GM19438 (cell line): ENCODE results near the gene EFCAB10.
"Not testable (repeated sequence)": the region's sequence is repeated elsewhere in the genome, so short reads cannot be mapped to it uniquely, and the experiment has no call there.

Source experiments
- ATAC-seq: cut with Tn5 transposase; IDR thresholded peaks from one replicate; pipeline ENCODE4 v1.9.1; 2021; ENCODE audit warnings: low read depth; ENCODE audit not compliant: unreplicated experiment

The EFCAB10 gene

GRCh38 chr7:105599551-105599950, 18.3 kb upstream of the EFCAB10 start:
- no peak for ATAC-seq

- ATAC-seq: not testable (repeated sequence)
These were observed 17.8 kb upstream of the EFCAB10 start for GRCh38 chr7:105599080-105599479.

DNA sequence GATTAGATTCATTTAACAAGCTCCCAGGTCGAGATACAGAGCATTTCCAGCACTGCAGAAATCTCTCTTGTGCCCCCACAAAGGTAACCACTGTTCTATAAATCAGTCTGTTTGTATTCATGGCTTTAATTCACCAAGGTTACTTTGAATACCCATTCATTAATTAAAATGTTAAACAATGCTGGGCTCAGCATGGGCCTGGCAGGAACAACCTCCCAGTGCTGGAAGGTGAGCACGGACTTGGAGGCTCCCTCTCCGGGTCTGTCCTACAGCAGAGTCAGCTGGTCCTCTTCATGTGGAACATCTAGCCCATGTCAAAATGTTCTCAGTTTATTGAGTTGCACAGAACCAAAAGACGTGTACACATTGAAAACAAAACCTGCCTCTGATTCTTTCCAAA, 15.6 kb upstream of the EFCAB10 start:
- no peak for ATAC-seq

- ATAC-seq: no peak
These were observed 12.7 kb upstream of the EFCAB10 start for GRCh38 chr7:105594034-105594433.

DNA sequence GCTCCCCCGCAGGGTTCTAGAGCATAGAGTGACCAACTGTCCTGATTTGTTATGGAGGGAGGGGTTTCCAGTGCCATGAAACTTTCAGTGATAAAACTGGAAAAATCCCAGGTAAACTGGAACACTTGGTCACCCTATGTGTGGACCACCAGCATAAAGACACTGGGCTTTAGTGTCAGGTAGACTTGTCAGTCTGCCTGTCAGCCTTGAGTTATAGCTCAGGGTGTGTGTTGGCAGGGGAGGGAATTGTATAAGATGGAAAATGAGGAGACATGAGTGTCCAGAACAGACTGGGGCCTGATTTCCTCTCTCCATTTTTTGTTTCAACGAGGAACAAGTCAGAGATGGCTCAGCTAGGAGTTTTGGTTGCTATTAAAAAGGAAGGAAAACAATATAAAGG, 10.2 kb upstream of the EFCAB10 start:
- no peak for ATAC-seq

GRCh38 chr7:105590793-105591192, 9.5 kb upstream of the EFCAB10 start:
- ATAC-seq: no peak

DNA sequence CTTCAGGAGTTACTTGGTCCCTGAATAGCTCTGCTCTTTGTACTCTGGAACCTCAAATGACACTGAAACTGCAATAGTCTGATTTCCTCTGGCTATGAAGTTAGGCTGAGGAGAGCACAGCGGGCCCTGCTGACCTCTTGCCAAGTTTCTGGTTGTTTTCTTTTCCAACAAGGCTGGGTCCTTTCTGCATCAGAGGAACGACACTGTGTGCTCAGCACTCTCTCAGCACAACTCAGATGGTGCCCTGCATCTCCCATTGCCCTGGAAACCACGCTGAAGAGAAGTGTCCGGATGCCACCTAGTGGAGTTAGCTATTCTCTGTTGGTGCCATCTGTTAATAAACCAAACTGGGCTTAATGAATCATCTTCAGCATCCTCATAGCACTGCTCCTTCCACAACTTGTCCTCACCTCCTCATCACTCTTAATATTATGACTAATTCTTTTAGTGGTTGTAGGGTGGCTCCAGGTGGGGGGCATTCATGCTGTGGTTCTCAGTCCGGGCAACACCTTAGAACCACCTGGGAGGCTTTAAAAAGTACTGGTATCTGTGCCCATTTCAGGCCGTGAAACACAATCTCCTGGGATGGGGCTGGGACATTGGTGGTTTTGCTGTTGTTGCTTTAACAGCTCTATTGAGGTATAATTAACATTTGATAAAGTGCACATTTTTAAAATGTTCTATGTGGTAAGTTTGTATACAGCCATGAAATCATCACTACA, 8.2 kb upstream of the EFCAB10 start:
- peak; percentile 71 for ATAC-seq

- no peak for ATAC-seq
These were observed 6.8 kb upstream of the EFCAB10 start for GRCh38 chr7:105587909-105588635.

DNA sequence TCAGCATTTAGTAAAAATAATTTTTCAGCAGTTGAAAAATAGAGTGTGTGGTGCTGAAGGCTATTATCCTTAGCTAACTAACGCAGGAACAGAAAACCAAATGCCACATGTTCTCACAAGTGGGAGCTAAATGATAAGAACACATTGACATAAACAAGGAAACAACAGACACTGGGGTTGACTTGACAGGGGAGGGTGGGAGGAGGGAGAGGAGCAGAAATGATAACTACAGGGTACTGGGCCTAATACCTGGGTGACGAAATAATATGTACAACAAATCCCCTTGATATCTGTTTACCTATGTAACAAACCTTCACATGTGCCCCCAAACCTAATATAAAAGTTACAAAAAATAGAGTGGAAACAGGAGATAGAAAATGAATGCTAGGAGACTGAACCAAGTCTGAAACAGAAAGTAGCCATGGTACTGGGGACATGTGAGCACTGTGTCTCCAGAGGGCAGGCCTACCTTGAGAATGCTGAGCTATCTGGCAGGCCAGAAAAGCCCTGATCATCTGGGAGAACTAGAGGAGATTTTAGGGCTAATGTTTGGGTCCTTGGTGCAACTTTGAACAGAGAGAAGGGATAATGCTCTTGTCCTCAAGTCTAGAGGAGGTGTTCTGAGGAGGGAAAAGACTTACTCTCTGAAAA, 4.7 kb upstream of the EFCAB10 start:
- ATAC-seq: no peak

GRCh38 chr7:105584165-105584564, 2.9 kb upstream of the EFCAB10 start:
- no peak for ATAC-seq

DNA sequence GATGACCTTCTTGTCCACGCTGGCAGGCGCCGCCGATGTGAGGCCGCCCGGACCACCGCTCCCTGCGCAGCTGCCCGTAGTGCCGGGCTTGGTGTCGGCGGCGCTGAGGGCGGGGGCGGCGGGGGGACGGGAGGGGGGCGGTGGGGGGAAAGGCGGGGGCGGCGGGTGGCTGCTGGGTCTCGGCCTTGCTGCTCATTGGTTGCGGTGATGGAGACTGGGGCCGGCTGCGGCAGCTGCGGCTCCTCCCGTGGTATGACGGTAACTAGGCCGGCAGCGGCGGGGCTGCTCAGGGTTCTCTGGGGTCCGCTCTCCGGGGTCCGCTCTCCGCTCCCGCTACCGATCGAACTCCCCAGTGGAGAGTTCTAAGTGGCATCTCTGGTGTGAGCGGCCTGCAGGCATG, 1.8 kb upstream of the EFCAB10 start:
- ATAC-seq: no peak

- no peak for ATAC-seq
These were observed 1.1 kb downstream of the EFCAB10 start for GRCh38 chr7:105580022-105580740.

GRCh38 chr7:105578496-105578895, 2.8 kb downstream of the EFCAB10 start:
- ATAC-seq: no peak

DNA sequence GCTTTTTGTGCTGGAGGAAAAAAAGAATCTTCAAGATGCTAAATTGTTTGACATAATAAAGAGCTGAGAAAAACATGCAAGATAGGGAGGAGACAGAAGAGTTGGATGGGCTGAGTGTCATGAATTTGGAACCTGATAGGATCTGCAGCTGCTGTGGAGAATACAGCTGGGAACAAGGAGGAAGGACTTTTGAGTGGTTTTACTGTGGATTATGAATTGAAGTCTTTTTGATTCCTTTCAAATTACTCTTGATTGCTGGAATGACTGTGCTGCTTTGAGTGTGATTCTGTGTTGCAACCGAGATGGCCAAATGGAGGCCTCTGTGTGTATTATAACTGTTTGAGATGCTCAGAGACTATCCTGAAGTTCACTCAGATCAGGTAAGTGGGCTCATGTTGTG, 4.0 kb downstream of the EFCAB10 start:
- ATAC-seq: no peak

DNA sequence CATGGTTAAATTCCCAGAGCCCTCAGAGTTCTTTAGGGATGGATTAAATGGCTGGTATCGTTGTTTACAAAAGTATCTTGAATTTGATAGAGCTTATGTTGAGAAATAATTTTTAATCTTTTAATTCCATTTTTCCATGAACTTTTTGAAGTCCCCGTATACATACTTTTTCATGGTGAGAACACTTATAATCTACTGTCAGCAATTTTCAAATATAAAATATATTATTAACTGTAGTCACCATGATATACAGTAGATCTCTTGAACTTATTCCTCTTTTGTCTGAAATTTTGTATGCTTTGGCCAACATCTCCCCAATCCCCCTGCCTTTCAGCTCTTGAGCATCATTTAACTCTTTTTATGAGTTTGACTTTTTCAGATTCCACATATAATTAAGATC, 9.4 kb downstream of the EFCAB10 start:
- ATAC-seq: no peak

- no peak for ATAC-seq
These were observed 13.5 kb downstream of the EFCAB10 start for GRCh38 chr7:105567821-105568220.

DNA sequence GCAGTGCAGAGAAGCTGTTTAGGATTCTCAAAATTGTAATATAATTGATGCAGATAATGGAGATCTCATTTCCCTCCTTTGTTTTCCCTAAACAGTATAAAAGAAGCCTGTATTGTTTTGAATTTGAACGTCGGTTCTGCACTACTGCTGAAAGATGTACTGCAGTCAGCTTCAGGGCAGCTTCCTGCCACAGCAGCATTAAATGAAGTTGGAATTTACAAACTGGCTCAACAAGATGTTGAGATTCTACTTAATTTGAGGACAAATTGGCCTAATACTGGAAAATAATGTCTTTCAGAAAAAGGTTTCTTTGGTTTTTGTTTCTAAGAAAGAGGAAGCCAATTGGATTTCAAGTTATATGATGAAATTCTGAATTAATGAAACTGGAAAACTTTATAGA, 14.3 kb downstream of the EFCAB10 start:
- no peak for ATAC-seq

- ATAC-seq: no peak
These were observed 16.1 kb downstream of the EFCAB10 start for GRCh38 chr7:105565190-105565589.

DNA sequence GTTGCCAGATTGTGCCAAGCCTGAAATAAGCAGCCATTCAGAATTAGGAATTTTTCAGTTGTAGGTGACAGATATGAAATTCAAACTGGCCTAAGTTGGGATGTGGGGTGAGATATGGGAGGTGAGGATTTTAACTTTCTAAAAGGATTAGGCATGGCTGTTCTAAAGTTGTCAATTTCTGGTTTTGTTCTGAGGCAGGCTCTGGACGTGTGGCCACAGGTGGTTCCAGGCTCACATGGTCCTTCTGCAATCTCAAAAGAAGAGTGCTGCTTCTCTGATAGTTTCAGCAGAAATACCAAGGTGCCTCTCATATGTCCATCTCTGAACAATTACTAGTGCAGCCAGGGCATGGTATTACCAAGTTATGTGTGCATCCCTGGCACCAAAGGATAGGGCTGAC, 21.4 kb downstream of the EFCAB10 start:
- no peak for ATAC-seq

DNA sequence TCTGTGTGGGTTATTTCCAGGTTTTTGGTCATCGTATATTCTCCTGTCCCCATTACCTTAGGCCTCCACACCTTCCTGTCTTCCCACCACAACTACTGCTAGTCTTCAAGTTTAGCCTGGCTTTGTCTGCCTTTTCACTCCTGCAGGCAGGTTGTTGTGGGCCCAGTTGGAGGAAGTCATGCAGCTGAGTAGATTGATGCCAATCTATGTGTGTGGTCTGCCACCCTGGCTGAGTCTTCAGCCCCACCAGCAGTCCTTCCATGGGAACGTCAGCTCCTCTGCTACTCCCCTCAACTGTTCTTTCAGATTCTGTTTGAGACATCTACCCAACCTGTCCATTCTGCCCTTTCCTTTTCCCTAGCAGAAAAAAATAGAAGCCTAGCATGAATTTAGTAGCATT, 43.0 kb downstream of the EFCAB10 start:
- no peak for ATAC-seq
